22Rv1 (cell line): Measurements from ENCODE around the gene MEF2D.

Source experiments
- H3K27ac ChIP-seq: fragments of 450-650 bp; 2 replicates; pipeline ENCODE4 v1.5.1; 2017
- ZFX ChIP-seq: fragments of 450-650 bp; IDR thresholded peaks from 2 replicates; pipeline ENCODE4 v1.6.1; 2017; ENCODE audit warnings: antibody characterized with exemption, borderline replicate concordance
- TF ChIP-seq, protein P1 (sequence below): fragments of 450-650 bp; IDR thresholded peaks from 2 replicates; pipeline ENCODE4 v1.5.1; 2017; ENCODE audit warnings: mild to moderate bottlenecking

The MEF2D gene

DNA sequence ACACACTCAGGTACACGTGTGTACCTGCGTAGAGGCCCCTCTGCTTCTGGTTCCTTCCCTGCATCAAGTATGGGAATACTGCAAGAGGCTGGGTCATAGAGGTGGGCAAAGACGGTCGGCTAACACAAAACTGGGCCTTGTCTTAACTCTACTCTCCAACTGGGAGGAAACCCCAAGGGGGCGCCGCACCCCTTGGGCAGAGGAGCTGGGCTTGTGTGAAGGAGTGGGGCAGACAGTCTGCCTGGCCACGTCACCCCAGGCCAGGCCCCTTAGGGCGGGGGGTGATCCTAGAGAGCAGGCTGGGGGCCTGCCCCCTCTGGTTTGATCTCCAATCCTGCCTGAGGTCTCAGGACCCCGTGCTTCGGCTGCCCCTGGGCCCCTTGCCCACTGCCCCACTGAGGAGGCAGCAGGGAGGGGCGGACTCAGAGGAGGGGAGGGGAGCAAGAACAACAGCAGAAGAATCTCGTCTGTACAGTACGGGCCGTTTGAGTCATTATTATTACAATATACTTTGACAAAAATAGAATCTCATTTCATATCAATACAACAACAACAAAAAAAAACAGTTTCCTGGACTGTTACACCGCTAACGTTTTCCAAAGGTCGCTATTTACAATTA, 34.7 kb downstream of the MEF2D start:
- no peak for TF ChIP-seq ZFX
- TF ChIP-seq, protein P1, sequence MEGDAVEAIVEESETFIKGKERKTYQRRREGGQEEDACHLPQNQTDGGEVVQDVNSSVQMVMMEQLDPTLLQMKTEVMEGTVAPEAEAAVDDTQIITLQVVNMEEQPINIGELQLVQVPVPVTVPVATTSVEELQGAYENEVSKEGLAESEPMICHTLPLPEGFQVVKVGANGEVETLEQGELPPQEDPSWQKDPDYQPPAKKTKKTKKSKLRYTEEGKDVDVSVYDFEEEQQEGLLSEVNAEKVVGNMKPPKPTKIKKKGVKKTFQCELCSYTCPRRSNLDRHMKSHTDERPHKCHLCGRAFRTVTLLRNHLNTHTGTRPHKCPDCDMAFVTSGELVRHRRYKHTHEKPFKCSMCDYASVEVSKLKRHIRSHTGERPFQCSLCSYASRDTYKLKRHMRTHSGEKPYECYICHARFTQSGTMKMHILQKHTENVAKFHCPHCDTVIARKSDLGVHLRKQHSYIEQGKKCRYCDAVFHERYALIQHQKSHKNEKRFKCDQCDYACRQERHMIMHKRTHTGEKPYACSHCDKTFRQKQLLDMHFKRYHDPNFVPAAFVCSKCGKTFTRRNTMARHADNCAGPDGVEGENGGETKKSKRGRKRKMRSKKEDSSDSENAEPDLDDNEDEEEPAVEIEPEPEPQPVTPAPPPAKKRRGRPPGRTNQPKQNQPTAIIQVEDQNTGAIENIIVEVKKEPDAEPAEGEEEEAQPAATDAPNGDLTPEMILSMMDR = no peak
- peak overlapping the region; percentile 100 for H3K27ac ChIP-seq

DNA sequence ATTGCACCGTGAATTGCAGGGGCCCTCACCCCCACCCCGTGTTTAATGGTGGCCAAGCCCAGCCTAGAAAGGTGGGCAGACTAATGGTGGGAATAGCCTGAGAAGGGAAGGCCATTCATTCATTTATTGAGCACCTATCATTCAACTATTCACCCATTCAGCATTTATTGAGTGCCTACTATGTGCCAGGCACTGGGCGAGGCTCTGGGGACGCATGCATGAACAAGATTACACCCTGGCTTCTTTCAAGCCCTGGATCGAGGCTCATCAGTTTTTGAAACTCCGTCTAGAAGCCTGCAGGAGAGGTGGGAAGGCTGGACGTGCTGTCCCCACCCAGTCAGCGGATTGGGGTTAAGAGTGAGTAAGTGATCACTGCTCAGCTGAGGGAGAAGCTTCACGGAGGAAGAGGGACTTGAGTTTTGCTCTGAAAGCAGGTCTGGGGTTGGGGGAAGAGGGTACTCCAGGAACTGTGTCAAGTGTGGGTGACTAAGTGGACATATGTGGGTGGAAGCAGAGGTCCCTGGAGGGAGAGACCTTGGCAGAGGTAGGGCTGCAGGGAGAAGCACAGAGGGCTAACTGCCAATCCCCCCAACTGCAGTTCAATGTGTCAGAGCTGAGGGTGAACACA, 35.6 kb downstream of the MEF2D start:
- TF ChIP-seq, protein P1 = no peak
- no peak for TF ChIP-seq ZFX
- peak overlapping the region; percentile 100 for H3K27ac ChIP-seq

DNA sequence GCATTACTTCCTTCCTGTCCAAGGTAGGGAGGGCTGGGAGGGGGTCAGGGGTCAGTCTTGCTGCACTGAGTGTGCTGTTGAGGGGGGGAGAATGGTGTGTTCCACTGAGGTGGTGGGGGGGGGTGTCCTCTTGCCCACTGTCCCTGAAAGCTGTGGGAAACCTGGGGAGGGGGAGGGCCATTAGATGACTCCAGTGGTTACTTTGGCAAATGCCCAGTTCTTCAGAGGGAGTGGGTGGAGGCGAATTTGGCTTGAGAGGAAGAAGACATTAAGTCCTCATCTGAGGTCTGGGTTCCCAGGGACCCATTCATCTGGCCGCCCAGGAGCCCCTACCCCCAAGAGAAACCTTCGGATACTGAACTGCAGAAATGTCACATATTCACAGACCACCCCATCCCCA, 36.2 kb downstream of the MEF2D start:
- TF ChIP-seq ZFX = no peak
- TF ChIP-seq, protein P1 = no peak
- peak overlapping the region; percentile 100 for H3K27ac ChIP-seq

DNA sequence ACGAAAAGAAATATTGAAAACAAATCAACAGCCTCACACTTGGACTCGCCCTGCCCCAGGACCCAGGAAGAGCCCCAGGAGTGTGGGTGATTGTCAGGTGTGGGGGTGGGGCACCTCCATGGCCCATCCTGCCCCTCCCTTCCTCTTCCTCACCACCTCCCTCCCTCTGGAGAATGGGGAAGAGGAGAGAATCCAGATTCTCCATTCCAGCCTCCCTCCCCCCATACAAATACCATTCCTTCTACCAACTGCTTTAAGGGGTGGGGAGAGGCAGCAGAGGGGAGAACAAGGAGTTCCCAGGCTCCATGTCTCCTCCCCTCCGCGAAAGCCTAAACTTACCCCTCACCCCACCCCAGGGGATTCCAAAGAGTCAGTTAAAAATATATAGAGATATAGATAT, 36.7 kb downstream of the MEF2D start:
- peak overlapping the region; percentile 100 for H3K27ac ChIP-seq
- TF ChIP-seq, protein P1 = no peak
- no peak for TF ChIP-seq ZFX

DNA sequence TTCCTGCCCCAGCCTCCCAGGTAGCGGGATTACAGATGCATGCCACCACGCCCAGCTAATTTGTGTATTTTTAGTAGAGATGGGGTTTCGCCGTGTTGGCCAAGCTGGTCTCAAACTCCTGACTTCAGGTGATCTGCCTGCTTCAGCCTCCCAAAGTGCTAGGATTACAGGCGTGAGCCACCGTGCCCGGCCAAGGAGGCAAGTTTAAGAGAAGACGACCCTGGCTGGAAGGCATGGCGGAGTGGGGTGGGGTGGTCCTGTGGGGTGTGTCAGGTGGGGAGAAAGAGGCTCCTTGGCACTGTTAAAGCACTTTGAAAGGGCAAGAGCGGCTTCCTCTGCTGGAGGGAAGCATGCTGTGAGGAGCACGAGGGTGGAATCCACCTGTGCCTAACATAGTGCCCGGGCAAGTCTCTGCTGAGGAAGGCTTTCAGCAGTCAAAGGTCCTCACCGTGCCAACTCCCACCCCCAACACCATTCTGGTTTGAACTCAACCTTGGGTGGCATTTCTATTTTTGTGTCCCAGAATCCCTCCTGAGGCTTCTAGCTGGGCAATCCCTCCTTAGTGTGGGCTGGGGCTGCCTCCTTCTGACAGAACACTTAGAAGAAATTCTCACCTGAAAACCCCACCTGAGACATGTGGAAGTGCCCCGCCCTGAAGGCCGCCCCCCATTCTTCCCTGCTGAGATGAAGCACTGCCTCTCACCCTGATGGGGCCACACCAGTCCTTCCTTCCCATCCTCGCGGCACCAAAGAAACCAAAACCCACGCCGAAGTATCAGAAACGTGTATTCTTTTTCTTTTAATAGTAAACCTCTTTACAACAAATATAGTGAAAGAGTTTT, 37.4 kb downstream of the MEF2D start:
- H3K27ac ChIP-seq = peak overlapping the region; percentile 100
- TF ChIP-seq, protein P1 = no peak
- TF ChIP-seq ZFX = no peak

DNA sequence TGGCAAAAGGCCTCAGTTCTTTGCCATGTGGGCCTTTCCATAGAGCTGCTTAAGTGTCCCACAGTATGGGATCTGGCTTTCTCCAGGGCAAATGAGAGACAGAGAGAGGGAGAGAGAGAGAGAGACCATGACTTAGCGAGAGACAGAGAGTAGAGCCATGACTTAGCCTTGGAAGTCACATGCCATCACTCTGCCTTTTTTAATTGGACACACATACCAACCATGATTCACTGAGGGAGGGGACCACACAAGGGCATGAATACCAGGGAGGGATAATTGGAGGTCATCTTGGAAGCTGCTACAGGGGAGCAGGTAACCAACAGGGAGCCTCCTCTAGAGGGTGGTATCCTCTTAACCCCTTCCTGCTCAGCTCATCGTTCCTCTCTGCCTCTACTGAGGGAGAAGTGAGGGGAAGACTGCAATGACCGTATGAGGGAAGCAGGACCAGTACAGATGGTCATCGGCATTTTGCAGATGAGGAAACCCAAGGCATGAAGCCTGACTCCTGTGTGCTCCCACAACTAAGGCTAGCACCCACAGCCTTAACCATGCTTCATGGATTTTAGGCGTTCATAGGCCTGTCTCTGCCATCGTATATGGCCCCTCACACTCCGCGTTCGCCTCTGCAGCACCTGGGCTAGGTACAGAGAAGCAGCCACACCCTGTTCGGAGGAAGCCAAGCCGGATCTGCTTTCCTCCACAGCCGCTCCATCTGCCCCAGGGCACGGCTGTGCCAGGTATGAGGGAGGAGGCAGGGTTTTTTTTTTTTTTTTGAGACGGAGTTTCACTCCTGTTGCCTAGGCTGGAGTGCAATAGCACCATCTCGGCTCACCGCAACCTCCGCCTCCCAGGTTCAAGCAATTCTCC, 38.6 kb downstream of the MEF2D start:
- TF ChIP-seq, protein P1 = no peak
- TF ChIP-seq ZFX = no peak
- H3K27ac ChIP-seq = peak overlapping the region; percentile 100
